ENCODE results near the gene PPFIA4. TPM values are rescaled to one million over a fixed set of nuclear protein-coding genes. Genes with fewer than 3 reads are reported as not detected.

The PPFIA4 gene
- total RNA-seq, 1 experiment from 2014 or later, result 12.1 TPM

DNA sequence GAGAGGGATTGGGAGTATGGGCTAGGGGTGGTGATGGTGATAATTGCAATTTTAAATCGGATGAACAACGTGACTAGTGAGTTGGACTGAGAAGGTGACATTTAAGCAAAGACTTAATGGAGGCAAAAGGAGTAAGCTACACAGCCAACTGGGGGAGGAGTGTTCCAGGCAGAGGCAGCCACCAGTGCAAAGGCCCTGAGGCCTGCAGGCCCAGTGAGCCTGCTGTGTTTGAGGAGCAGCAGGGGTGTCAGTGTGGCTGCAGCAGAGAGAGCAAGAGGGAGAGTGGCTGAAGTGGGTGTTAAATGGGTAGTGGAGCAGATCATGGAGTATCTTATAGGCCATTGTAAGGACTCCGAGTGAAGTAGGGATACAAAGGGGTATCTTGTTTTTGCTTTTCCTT, 40.7 kb downstream of the PPFIA4 start:
- Histone ChIP-seq H2AFZ (ENCODE audit: low read length) (no peak overlapping the region), H3K4me2 (ENCODE audit: low read length) (no peak overlapping the region), H3K9me3 (ENCODE audit: low read length) (no peaks in the 10 kb centered on the region), H3K9ac (ENCODE audit: low read length) (no peak overlapping the region), H4K20me1 (ENCODE audit: low read length) (no peaks in the 10 kb centered on the region), H3K79me2 (ENCODE audit: low read length) (no peaks in the 10 kb centered on the region), H3K4me3 (ENCODE audit: low read length) (no peak overlapping the region), H3K27me3 (ENCODE audit: low read length) (no peaks in the 10 kb centered on the region), H3K27ac (ENCODE audit: low read length) (no peak overlapping the region), H3K4me1 (ENCODE audit: insufficient read depth, low read length) (no peaks in the 10 kb centered on the region), H3K36me3 (ENCODE audit: low read depth, low read length) (no peaks in the 10 kb centered on the region), H3K9me2 (replicated peaks; ENCODE audit: low read length) (no peaks in the 10 kb centered on the region), H3F3A (ENCODE audit: low read length, unreplicated experiment) (no peaks in the 10 kb centered on the region)
- intact Hi-C loops (cut with micrococcal nuclease), result no loop called here
- ChIA-PET CTCF (no interaction called here), POLR2A (ENCODE audit: unreplicated experiment) (no interaction called here)
- no TSS peak for BruUV-seq (replicated peaks)
- DNase-seq, result no peak
- no peak for ATAC-seq
- no peak for TF ChIP-seq EZH2phosphoT487 (IDR thresholded peaks at IDR 0.05; ENCODE audit: borderline replicate concordance, low read length)
- TF ChIP-seq, protein P1, sequence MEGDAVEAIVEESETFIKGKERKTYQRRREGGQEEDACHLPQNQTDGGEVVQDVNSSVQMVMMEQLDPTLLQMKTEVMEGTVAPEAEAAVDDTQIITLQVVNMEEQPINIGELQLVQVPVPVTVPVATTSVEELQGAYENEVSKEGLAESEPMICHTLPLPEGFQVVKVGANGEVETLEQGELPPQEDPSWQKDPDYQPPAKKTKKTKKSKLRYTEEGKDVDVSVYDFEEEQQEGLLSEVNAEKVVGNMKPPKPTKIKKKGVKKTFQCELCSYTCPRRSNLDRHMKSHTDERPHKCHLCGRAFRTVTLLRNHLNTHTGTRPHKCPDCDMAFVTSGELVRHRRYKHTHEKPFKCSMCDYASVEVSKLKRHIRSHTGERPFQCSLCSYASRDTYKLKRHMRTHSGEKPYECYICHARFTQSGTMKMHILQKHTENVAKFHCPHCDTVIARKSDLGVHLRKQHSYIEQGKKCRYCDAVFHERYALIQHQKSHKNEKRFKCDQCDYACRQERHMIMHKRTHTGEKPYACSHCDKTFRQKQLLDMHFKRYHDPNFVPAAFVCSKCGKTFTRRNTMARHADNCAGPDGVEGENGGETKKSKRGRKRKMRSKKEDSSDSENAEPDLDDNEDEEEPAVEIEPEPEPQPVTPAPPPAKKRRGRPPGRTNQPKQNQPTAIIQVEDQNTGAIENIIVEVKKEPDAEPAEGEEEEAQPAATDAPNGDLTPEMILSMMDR (conservative IDR thresholded peaks at IDR 0.05; ENCODE audit: low read depth, low read length), result no peak
- TF ChIP-seq EZH2 (IDR thresholded peaks at IDR 0.05; ENCODE audit: low read length, unreplicated experiment), result no peak

DNA sequence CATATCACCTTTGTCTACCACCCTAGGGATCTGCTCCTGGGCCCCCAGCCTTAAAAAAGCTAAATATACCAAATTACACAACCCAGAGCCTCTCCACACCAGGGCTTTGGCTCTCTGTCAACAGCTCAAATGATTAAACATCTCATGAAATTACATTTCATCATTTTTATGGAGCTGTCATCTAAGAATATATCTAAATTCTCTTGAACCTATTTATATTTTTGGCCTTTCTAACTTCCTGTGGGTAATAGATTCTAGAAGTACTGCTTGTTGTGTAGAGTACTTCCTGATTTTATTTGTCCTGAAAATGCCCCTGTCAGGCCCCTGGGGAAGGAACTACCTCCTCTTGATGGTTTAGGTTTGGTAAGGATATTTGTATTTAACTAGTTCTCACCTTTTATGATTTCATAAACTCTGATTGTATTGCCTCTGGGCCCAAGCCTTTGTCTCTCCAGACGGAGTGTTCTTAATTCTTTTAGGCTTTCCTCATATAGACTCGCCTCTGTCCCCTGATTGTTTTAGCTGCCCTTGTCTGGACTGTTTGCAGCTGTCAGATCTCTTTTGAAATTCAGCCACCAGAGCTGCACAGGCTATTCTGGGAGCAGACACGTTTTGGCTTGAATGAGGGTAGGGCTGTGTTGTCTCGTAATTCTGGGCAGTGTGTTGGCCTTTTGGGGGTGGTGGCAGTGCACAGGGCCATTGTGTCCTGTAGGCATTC, 42.9 kb downstream of the PPFIA4 start:
- ATAC-seq (no peak), DNase-seq (no peak)
- Histone ChIP-seq H2AFZ (ENCODE audit: low read length) (no peak overlapping the region), H4K20me1 (ENCODE audit: low read length) (no peaks in the 10 kb centered on the region), H3K4me1 (ENCODE audit: insufficient read depth, low read length) (no peaks in the 10 kb centered on the region), H3F3A (ENCODE audit: low read length, unreplicated experiment) (no peaks in the 10 kb centered on the region), H3K79me2 (ENCODE audit: low read length) (no peaks in the 10 kb centered on the region), H3K9ac (ENCODE audit: low read length) (no peak overlapping the region), H3K27me3 (ENCODE audit: low read length) (no peaks in the 10 kb centered on the region), H3K9me3 (ENCODE audit: low read length) (no peaks in the 10 kb centered on the region), H3K36me3 (ENCODE audit: low read depth, low read length) (no peaks in the 10 kb centered on the region), H3K4me3 (ENCODE audit: low read length) (no peak overlapping the region), H3K9me2 (replicated peaks; ENCODE audit: low read length) (no peaks in the 10 kb centered on the region), H3K27ac (ENCODE audit: low read length) (no peak overlapping the region), H3K4me2 (ENCODE audit: low read length) (no peak overlapping the region)
- intact Hi-C loops (cut with micrococcal nuclease), result no loop called here
- ChIA-PET CTCF (interaction anchor here (0.6 kb wide), 1 partner anchor 58 kb away, joined by 7 read pairs; no protein-coding TSS in a partner anchor), POLR2A (ENCODE audit: unreplicated experiment) (no interaction called here)
- TF ChIP-seq, protein P1 (conservative IDR thresholded peaks at IDR 0.05; ENCODE audit: low read depth, low read length), result no peak
- TF ChIP-seq EZH2 (IDR thresholded peaks at IDR 0.05; ENCODE audit: low read length, unreplicated experiment), result no peak
- TF ChIP-seq EZH2phosphoT487 (IDR thresholded peaks at IDR 0.05; ENCODE audit: borderline replicate concordance, low read length), result no peak
- BruUV-seq (replicated peaks), result no TSS peak

DNA sequence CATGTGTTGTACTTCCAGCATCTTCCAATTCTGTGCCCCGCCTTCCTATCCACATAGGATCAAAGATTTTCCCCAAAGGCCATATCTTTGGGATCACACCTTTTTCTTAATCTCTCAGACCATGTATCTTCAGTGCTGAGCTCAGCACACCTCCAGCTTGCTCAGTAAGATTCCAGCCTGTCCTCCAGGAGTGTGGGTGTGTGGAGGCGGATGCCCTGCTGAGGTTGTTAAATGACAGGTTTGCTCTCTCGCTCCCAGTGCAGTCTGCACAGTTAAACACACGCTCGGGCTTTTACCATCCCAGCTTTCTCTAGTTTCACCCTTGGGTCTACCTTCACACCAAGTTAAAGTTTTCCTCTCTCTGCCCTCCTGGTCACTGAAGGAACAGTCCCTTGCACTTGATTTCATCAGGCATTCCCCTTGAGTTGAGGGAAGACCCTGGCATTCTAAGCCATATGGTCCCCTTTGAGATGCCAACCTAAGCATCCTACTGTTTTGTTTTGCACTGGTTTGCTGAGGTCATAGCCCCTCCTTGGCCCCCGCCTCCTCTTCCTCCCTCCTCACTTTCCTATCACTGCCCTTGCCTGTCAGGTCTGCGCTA, 45.8 kb downstream of the PPFIA4 start:
- DNase-seq, result no peak
- Histone ChIP-seq H3K27me3 (ENCODE audit: low read length) (no peaks in the 10 kb centered on the region), H3K79me2 (ENCODE audit: low read length) (no peaks in the 10 kb centered on the region), H3K9me2 (replicated peaks; ENCODE audit: low read length) (no peaks in the 10 kb centered on the region), H4K20me1 (ENCODE audit: low read length) (no peaks in the 10 kb centered on the region), H3F3A (ENCODE audit: low read length, unreplicated experiment) (no peaks in the 10 kb centered on the region), H3K4me1 (ENCODE audit: insufficient read depth, low read length) (no peaks in the 10 kb centered on the region), H3K9me3 (ENCODE audit: low read length) (no peaks in the 10 kb centered on the region), H2AFZ (ENCODE audit: low read length) (no peak overlapping the region), H3K36me3 (ENCODE audit: low read depth, low read length) (no peaks in the 10 kb centered on the region), H3K27ac (ENCODE audit: low read length) (no peak overlapping the region), H3K4me2 (ENCODE audit: low read length) (no peak overlapping the region), H3K4me3 (ENCODE audit: low read length) (no peak overlapping the region), H3K9ac (ENCODE audit: low read length) (no peak overlapping the region)
- no peak for TF ChIP-seq EZH2phosphoT487 (IDR thresholded peaks at IDR 0.05; ENCODE audit: borderline replicate concordance, low read length)
- BruUV-seq (replicated peaks), result no TSS peak
- intact Hi-C loops (cut with micrococcal nuclease), result no loop called here
- POLR2A ChIA-PET (ENCODE audit: unreplicated experiment), result no interaction called here
- ATAC-seq, result no peak
- CTCF ChIA-PET, result no interaction called here

Measured in PC-3 (cell line).